HEK293T (cell line): ENCODE data around the gene NAPG.

Source experiments
- BHLHE40 ChIP-seq: fragments of 450-650 bp; IDR thresholded peaks from 2 replicates; pipeline ENCODE4 v1.6.1; 2016; ENCODE audit warnings: mild to moderate bottlenecking, moderate library complexity, borderline replicate concordance
- FOXM1 ChIP-seq: fragments of 450-650 bp; IDR thresholded peaks from 2 replicates; pipeline ENCODE4 v1.6.1; 2017; ENCODE audit warnings: mild to moderate bottlenecking, borderline replicate concordance
- TARDBP ChIP-seq: fragments of 450-650 bp; IDR thresholded peaks from 2 replicates; pipeline ENCODE4 v1.6.1; 2016

GRCh38 chr18:10546557-10547300, 20.9 kb downstream of the NAPG start:
- TF ChIP-seq TARDBP (no peak), FOXM1 (no peak), BHLHE40 (no peak)
